VCaP (cell line): ENCODE data around the gene TXNL4A.

Experiments
- H3K27ac ChIP-seq: fragments of 450-650 bp; 2 replicates; pipeline ENCODE4 v1.5.1; 2017
- TF ChIP-seq, protein P1 (sequence below): fragments of 450-650 bp; conservative IDR thresholded peaks from 2 replicates; pipeline ENCODE4 v1.5.1; 2017; ENCODE audit warnings: mild to moderate bottlenecking, moderate library complexity

The TXNL4A gene

DNA sequence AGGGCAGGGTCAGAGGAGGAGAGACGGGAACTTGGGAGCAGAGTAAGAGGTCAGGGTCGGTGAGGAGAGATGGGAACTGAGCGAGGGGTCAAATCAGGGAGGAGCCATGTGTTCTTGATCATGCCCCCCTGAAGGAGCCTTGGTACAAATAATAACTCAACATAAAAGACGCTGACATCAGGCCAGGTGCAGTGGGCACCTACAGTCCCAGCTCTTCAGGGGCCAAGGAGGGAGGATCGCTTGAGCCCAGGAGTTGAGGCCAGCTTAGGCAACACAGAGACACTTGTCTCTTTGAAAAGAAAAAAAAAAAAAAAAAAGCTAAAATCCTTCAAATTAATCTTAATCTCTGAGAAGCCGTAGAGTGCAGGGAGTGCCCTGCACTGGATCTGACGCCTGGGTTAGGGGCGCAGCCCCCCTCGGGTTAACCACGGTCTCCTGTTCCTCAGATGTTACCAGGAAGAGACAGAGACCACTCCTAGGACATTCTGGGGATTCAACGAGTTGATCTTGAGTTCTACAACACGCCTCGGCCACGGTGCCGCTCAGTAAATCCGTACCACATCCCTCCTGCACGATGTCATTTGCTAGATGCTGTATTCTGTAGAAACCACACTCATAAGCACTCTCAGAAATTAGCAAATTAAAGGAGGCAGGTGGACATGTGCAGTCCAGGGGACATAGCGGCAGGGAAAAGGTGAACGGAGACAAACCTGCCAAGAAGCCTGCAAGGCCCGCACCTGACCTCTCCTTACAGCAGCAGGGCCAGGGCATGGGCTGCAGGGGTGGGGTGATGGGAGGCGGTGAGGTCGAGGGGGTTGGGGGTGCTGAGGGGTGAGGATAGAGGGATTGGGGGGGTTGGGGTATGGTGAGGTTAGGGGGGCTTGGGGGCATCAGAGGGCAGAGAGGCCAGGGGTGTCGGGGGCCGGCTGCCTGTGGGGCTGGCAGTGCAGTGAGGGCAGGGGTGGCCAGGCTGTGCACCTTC, 66.1 kb downstream of the TXNL4A start:
- H3K27ac ChIP-seq: no peak overlapping the region
- TF ChIP-seq, protein P1, sequence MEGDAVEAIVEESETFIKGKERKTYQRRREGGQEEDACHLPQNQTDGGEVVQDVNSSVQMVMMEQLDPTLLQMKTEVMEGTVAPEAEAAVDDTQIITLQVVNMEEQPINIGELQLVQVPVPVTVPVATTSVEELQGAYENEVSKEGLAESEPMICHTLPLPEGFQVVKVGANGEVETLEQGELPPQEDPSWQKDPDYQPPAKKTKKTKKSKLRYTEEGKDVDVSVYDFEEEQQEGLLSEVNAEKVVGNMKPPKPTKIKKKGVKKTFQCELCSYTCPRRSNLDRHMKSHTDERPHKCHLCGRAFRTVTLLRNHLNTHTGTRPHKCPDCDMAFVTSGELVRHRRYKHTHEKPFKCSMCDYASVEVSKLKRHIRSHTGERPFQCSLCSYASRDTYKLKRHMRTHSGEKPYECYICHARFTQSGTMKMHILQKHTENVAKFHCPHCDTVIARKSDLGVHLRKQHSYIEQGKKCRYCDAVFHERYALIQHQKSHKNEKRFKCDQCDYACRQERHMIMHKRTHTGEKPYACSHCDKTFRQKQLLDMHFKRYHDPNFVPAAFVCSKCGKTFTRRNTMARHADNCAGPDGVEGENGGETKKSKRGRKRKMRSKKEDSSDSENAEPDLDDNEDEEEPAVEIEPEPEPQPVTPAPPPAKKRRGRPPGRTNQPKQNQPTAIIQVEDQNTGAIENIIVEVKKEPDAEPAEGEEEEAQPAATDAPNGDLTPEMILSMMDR: no peak
